ENCODE results near the gene HLA-DRB1.

DNA sequence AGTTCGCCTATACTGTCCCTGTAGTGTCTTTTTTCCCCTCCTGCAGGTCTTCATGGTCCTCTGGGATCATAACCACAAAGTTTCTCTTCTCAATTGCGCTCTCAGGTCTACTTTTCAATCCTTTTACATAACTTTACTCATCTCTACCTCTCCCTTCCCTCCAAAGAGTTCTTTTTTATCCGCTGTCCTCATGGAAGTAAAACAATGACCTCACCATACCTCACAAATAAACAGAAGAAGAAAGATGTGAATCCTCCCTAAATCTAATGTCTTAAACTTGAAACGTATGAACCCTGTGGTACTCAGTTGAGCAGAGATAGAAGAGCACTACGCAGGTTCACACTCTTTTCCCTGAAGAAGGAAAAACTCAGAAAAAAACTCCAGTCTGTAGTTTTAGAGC lies 35.5 kb upstream of the HLA-DRB1 start:
- TF ChIP-seq, protein P1, sequence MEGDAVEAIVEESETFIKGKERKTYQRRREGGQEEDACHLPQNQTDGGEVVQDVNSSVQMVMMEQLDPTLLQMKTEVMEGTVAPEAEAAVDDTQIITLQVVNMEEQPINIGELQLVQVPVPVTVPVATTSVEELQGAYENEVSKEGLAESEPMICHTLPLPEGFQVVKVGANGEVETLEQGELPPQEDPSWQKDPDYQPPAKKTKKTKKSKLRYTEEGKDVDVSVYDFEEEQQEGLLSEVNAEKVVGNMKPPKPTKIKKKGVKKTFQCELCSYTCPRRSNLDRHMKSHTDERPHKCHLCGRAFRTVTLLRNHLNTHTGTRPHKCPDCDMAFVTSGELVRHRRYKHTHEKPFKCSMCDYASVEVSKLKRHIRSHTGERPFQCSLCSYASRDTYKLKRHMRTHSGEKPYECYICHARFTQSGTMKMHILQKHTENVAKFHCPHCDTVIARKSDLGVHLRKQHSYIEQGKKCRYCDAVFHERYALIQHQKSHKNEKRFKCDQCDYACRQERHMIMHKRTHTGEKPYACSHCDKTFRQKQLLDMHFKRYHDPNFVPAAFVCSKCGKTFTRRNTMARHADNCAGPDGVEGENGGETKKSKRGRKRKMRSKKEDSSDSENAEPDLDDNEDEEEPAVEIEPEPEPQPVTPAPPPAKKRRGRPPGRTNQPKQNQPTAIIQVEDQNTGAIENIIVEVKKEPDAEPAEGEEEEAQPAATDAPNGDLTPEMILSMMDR (IDR thresholded peaks at IDR 0.05), result no peak
- no peak for TF ChIP-seq POLR2A (IDR thresholded peaks at IDR 0.05)
- no peak for TF ChIP-seq POLR2AphosphoS5 (IDR thresholded peaks at IDR 0.05)
